HEK293 (cell line): ENCODE results near the gene HOATZ.

Experiments
- GLI2 ChIP-seq: fragments of 450-650 bp; formaldehyde crosslinking; IDR thresholded peaks from 2 replicates; pipeline ENCODE4; 2017; ENCODE audit warnings: missing biosample characterization, missing genetic modification characterization, low read depth, borderline replicate concordance
- ZBTB20 ChIP-seq: fragments of 450-650 bp; formaldehyde crosslinking; IDR thresholded peaks from 2 replicates; pipeline ENCODE4 v1.5.1; 2016; ENCODE audit warnings: missing biosample characterization, missing genetic modification characterization
- ZBTB48 ChIP-seq: fragments of 450-650 bp; formaldehyde crosslinking; IDR thresholded peaks from 2 replicates; pipeline ENCODE4 v1.5.1; 2016; ENCODE audit warnings: missing biosample characterization, missing genetic modification characterization
- ZBTB8A ChIP-seq: fragments of 450-650 bp; formaldehyde crosslinking; IDR thresholded peaks from 2 replicates; pipeline ENCODE4 v1.5.1; 2016; ENCODE audit warnings: missing biosample characterization, missing genetic modification characterization
- ZNF16 ChIP-seq: fragments of 450-650 bp; formaldehyde crosslinking; IDR thresholded peaks from 2 replicates; pipeline ENCODE4 v1.5.1; 2016; ENCODE audit warnings: low read depth, missing biosample characterization, missing genetic modification characterization
- ZNF24 ChIP-seq: fragments of 450-650 bp; formaldehyde crosslinking; IDR thresholded peaks from 2 replicates; pipeline ENCODE4 v1.5.1; 2016; ENCODE audit warnings: missing biosample characterization, missing genetic modification characterization
- ZNF354C ChIP-seq: fragments of 450-650 bp; formaldehyde crosslinking; IDR thresholded peaks from 2 replicates; pipeline ENCODE4 v1.5.1; 2016; ENCODE audit warnings: missing biosample characterization, missing genetic modification characterization, low read depth, borderline replicate concordance
- ZNF416 ChIP-seq: fragments of 450-650 bp; formaldehyde crosslinking; IDR thresholded peaks from 2 replicates; pipeline ENCODE4 v1.5.1; 2016; ENCODE audit warnings: missing biosample characterization, missing genetic modification characterization
- ZNF560 ChIP-seq: fragments of 450-650 bp; formaldehyde crosslinking; IDR thresholded peaks from 2 replicates; pipeline ENCODE4 v1.5.1; 2017; ENCODE audit warnings: missing biosample characterization, missing genetic modification characterization, borderline replicate concordance
- TF ChIP-seq, protein P1 (sequence below): fragments of 450-650 bp; formaldehyde crosslinking; IDR thresholded peaks from 2 replicates; pipeline ENCODE4 v1.5.1; 2016; ENCODE audit warnings: missing biosample characterization, missing genetic modification characterization
- TF ChIP-seq, protein P2 (sequence below): fragments of 450-650 bp; formaldehyde crosslinking; IDR thresholded peaks from 2 replicates; pipeline ENCODE4; 2016; ENCODE audit warnings: missing biosample characterization, missing genetic modification characterization
- TF ChIP-seq, protein P3 (sequence below): fragments of 450-650 bp; formaldehyde crosslinking; IDR thresholded peaks from 2 replicates; pipeline ENCODE4 v1.5.1; 2016; ENCODE audit warnings: missing biosample characterization, missing genetic modification characterization
- TF ChIP-seq, protein P4 (sequence below): fragments of 450-650 bp; formaldehyde crosslinking; conservative IDR thresholded peaks from 2 replicates; pipeline ENCODE4 v1.5.1; 2016; ENCODE audit warnings: low read depth, missing biosample characterization, missing genetic modification characterization

DNA sequence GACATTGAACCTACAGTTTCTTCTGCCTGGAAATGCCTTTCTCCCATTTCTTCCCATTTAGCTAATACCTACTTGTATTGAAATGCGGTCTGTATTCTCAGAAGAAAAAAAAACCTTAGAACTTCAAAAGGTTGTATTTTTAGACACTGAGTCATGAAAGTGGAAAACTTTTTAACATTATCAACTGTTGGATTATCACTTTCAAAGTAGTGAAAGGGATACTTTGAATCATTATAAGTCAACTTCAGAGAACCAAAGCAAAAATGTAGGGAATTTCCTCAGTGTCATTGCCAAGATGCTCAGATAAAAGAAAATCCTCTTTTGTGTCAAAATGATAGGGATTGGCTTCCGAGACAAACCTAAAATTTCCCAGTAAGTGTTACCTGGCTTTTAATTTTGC, 6.6 kb downstream of the HOATZ start:
- TF ChIP-seq ZNF560 (tag by site-specific recombination) (no peak), ZBTB20 (tag by site-specific recombination) (no peak), ZNF416 (tag by site-specific recombination) (no peak), ZNF16 (tag by site-specific recombination) (no peak), ZBTB48 (no peak), GLI2 (no peak), ZNF24 (tag by site-specific recombination) (no peak), ZNF354C (no peak), ZBTB8A (tag by site-specific recombination) (no peak)
- TF ChIP-seq, protein P1, sequence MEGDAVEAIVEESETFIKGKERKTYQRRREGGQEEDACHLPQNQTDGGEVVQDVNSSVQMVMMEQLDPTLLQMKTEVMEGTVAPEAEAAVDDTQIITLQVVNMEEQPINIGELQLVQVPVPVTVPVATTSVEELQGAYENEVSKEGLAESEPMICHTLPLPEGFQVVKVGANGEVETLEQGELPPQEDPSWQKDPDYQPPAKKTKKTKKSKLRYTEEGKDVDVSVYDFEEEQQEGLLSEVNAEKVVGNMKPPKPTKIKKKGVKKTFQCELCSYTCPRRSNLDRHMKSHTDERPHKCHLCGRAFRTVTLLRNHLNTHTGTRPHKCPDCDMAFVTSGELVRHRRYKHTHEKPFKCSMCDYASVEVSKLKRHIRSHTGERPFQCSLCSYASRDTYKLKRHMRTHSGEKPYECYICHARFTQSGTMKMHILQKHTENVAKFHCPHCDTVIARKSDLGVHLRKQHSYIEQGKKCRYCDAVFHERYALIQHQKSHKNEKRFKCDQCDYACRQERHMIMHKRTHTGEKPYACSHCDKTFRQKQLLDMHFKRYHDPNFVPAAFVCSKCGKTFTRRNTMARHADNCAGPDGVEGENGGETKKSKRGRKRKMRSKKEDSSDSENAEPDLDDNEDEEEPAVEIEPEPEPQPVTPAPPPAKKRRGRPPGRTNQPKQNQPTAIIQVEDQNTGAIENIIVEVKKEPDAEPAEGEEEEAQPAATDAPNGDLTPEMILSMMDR (tag by site-specific recombination), result no peak
- TF ChIP-seq, protein P2, sequence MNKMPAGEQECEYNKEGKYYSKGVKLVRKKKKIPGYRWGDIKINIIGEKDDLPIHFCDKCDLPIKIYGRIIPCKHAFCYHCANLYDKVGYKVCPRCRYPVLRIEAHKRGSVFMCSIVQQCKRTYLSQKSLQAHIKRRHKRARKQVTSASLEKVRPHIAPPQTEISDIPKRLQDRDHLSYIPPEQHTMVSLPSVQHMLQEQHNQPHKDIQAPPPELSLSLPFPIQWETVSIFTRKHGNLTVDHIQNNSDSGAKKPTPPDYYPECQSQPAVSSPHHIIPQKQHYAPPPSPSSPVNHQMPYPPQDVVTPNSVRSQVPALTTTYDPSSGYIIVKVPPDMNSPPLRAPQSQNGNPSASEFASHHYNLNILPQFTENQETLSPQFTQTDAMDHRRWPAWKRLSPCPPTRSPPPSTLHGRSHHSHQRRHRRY, result no peak
- TF ChIP-seq, protein P3, sequence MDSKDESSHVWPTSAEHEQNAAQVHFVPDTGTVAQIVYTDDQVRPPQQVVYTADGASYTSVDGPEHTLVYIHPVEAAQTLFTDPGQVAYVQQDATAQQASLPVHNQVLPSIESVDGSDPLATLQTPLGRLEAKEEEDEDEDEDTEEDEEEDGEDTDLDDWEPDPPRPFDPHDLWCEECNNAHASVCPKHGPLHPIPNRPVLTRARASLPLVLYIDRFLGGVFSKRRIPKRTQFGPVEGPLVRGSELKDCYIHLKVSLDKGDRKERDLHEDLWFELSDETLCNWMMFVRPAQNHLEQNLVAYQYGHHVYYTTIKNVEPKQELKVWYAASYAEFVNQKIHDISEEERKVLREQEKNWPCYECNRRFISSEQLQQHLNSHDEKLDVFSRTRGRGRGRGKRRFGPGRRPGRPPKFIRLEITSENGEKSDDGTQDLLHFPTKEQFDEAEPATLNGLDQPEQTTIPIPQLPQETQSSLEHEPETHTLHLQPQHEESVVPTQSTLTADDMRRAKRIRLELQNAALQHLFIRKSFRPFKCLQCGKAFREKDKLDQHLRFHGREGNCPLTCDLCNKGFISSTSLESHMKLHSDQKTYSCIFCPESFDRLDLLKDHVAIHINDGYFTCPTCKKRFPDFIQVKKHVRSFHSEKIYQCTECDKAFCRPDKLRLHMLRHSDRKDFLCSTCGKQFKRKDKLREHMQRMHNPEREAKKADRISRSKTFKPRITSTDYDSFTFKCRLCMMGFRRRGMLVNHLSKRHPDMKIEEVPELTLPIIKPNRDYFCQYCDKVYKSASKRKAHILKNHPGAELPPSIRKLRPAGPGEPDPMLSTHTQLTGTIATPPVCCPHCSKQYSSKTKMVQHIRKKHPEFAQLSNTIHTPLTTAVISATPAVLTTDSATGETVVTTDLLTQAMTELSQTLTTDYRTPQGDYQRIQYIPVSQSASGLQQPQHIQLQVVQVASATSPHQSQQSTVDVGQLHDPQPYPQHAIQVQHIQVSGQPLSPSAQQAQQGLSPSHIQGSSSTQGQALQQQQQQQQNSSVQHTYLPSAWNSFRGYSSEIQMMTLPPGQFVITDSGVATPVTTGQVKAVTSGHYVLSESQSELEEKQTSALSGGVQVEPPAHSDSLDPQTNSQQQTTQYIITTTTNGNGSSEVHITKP, result no peak
- TF ChIP-seq, protein P4, sequence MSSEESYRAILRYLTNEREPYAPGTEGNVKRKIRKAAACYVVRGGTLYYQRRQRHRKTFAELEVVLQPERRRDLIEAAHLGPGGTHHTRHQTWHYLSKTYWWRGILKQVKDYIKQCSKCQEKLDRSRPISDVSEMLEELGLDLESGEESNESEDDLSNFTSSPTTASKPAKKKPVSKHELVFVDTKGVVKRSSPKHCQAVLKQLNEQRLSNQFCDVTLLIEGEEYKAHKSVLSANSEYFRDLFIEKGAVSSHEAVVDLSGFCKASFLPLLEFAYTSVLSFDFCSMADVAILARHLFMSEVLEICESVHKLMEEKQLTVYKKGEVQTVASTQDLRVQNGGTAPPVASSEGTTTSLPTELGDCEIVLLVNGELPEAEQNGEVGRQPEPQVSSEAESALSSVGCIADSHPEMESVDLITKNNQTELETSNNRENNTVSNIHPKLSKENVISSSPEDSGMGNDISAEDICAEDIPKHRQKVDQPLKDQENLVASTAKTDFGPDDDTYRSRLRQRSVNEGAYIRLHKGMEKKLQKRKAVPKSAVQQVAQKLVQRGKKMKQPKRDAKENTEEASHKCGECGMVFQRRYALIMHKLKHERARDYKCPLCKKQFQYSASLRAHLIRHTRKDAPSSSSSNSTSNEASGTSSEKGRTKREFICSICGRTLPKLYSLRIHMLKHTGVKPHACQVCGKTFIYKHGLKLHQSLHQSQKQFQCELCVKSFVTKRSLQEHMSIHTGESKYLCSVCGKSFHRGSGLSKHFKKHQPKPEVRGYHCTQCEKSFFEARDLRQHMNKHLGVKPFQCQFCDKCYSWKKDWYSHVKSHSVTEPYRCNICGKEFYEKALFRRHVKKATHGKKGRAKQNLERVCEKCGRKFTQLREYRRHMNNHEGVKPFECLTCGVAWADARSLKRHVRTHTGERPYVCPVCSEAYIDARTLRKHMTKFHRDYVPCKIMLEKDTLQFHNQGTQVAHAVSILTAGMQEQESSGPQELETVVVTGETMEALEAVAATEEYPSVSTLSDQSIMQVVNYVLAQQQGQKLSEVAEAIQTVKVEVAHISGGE (tag by site-specific recombination), result no peak
